Hair follicular keratinocyte (primary cell): ENCODE measurements around the gene PDE4A. TPM values are rescaled to one million over a fixed set of nuclear protein-coding genes. Genes with fewer than 3 reads are reported as not detected.

Source experiments
- total RNA-seq: library from RNA; depleted of rRNA; stranded (reverse); fragments of >200 nt; gene quantifications from 2 replicates; pipeline ENCODE4 v1.2.3, GENCODE V29; 2015

Gene PDE4A
- 0.15 and 1.3 TPM in 2 replicates for total RNA-seq

DNA sequence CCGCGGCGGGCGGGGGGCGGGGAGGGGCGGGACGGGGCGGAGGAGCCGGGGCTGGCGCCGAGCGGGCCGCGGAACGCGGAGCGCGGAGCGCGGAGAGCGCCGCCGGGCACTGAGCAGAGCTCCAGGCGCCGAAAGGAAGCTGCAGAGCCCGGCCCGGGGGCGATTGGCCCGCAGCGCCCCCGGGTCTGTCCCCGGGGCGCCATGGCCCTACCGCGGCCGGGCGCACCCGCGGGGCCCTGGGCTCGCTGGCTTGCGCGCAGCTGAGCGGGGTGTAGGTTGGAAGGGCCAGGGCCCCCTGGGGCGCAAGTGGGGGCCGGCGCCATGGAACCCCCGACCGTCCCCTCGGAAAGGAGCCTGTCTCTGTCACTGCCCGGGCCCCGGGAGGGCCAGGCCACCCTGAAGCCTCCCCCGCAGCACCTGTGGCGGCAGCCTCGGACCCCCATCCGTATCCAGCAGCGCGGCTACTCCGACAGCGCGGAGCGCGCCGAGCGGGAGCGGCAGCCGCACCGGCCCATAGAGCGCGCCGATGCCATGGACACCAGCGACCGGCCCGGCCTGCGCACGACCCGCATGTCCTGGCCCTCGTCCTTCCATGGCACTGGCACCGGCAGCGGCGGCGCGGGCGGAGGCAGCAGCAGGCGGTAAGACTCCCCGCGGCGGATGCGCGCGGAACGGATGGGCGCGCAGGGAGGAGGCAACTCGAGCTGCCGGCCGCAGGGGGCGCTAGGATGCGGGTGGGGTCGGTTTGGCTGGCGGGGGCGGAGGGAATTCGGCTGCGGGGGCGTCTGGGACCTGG is at the start of gene PDE4A:
PDE4A (plus strand) TSS at position 95 of the 796 bp plus-strand sequence; CDS start at position 322, 227 bp downstream.

DNA sequence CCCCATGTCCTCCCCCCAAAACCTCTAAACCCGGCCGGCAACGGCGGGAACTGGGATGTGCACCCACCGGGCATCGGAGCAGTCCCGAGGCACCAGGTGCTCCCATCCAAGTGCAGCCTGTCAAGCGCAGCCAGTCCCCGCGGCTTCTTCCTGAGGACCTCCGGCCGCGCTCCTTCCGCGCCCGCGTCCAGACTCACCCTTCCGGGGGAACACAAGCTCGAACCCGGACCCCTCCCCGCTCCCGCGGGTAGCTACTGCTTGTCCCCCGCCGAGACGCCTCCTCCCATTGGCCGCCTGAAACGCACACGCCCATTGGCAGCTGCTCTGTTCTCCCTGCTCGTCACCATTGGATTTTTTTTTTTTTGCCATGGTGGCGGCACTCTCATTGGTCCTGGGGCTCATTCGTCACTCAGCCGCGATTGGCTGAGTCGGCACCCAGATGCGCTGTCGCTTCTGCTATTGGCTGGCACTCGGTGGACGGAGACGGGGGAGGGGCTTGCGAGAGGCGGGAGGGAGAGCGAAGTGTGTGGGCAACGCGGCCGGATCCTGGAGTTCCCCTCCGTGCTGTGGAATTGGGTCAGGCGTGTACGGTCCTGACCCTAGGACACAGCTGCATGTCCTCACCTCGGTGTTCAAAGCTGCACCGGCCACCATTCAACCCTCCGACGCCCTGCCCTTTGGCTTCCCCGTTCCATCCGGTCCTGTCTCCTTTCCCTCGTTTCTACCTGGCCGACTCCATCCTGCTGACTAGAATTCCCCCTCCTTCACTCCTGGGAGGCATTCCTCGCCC is 39.8 kb upstream of the PDE4A start, which contains the start of gene TYK2:
TYK2 (minus strand) TSS at position 260 of the 790 bp plus-strand sequence. CDS start 2,166 bp downstream, outside the sequence.

DNA sequence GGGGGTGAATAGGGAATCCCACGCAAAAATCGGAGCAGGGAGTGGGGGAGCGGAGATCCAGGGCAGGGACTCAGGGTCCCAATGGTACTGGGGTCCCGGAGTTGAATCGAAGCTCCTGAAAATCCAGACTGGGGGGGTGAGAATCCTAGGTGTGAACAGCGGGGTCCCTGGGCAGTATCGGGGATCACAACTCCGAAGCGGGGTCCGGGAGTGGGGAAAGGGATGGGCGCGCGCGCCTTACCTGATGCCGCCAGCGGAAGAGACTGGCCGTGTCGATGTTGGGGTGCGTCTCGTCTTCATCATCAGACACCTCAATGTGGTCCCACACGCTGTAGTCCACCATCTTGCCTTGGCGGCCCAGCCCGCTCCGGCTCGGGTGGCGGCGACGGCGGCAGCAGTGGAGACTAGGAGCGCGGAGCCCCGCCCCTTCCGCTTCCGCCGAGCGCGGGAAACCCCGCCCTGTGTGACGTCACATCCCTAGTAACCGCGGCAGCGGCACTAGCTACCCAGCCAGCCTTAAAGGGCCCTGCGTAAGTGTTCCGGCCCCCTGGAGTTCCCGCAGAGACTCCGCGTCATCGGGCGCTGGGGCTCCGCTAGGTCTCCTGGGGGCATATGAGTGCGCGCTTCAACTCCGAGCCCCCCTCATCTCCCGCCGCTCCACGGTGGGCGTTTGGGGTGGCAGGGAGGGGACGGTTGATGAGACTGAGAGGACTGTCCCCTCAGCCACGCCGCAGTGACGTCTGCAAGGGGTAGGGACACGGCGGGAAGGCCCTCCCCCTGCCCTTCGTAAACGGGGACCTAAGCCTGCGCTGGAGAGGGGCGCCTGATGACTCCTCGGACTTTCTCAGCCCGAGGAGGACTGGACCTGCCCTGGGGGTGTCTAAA is 17.0 kb upstream of the PDE4A start, which contains the start of gene CDC37:
CDC37 (minus strand) TSS at position 406 of the 885 bp plus-strand sequence; CDS start at position 343, 63 bp downstream.

DNA sequence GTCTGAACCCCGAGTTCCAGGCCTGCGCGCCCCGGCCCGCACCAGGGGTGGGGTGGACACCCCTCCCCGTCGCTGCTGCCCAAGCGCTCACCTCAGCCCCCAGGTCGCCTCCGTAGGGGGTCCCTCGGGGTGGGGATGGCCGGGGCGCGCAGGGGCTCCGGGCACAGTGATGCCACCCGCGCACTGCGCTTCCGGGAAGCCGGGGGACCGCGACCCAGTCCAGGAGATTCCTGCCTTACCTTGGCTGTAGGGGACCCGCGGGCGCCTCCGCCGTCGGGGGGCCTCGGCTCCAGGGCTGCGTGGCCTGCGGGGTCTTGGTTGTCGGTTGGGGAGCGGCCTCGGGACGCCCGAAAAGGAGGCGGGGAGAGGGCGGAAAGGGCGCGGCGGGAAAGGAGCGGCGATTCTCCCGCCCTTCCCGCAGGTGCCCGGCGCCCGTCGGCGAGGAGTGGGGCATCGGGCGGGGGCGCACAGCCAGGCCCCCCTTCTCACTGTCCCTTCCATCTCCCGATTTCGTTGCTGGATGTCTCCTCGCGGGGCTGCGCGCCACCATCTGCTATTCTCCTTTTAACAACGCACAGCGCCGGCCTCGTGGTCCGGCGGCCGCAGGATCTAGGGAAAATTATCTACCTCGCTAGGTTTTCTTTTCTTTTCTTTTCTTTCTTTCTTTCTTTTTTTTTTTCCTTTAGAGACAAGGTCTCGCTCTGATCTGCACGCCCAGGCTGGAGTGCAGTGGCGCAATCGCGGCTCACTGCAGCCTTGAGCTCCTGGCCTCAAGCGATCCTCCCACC is 82.9 kb downstream of the PDE4A start, which contains the start of gene KEAP1:
KEAP1 (minus strand) TSS at position 355 of the 788 bp plus-strand sequence. CDS start 3,323 bp downstream, outside the sequence.

DNA sequence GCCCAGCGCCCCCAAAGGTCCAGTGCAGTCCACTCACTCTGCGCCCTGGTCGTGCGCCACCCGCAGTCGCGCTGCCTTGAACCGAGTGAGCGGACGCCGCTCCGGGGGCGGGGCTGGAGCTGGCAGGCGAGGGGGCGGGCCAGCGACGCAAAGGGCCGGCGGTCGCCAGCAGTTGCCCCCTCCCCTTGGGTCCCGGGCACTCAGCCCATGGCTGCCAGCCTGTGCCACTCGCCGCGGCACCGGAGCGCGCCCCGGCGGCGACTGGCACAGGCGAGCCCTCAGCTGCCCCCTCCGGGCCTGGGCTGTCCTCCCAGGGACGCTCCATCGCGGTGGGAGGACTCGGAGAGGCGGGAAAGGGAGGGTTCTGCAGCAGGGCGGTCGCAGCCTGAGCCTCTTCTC is 97.0 kb downstream of the PDE4A start, which contains the start of gene S1PR5:
S1PR5 (minus strand) TSS at position 87 of the 399 bp plus-strand sequence. CDS start 2,436 bp downstream, outside the sequence.

Other genes starting within 250 kb of the PDE4A start
- gene DNMT1, start 225.6 kb upstream of the PDE4A start, total RNA-seq = 57.3 and 126 TPM in 2 replicates
- gene S1PR2, start 189.2 kb upstream of the PDE4A start, total RNA-seq = 4.3 and 6.2 TPM in 2 replicates
- 103 and 166 TPM in 2 replicates for gene MRPL4, start 168.3 kb upstream of the PDE4A start, total RNA-seq
- 7.3 and 17.3 TPM in 2 replicates for gene ICAM1, start 149.4 kb upstream of the PDE4A start, total RNA-seq
- 0.08 and 0.15 TPM in 2 replicates for gene ICAM4, start 133.6 kb upstream of the PDE4A start, total RNA-seq
- 1.0 and 8.8 TPM in 2 replicates for gene ICAM5, start 130.6 kb upstream of the PDE4A start, total RNA-seq
- gene ZGLP1, start 110.7 kb upstream of the PDE4A start, total RNA-seq = 1.5 and 1.6 TPM in 2 replicates
- gene FDX2, start 104.5 kb upstream of the PDE4A start, total RNA-seq = 21.6 and 34.8 TPM in 2 replicates
- gene RAVER1, start 87.0 kb upstream of the PDE4A start, total RNA-seq = 17.8 and 20.3 TPM in 2 replicates
- gene ICAM3, start 80.9 kb upstream of the PDE4A start, total RNA-seq = 1.6 and 5.7 TPM in 2 replicates
- gene TYK2, start 40.0 kb upstream of the PDE4A start, total RNA-seq = 63.7 and 74.0 TPM in 2 replicates
- 172 and 200 TPM in 2 replicates for gene CDC37, start 17.0 kb upstream of the PDE4A start, total RNA-seq
- 50.0 and 61.7 TPM in 2 replicates for gene KEAP1, start 82.8 kb downstream of the PDE4A start, total RNA-seq
- 22.5 and 27.2 TPM in 2 replicates for gene S1PR5, start 96.9 kb downstream of the PDE4A start, total RNA-seq
- gene ATG4D, start 123.4 kb downstream of the PDE4A start, total RNA-seq = 27.9 and 33.9 TPM in 2 replicates
- gene KRI1, start 145.5 kb downstream of the PDE4A start, total RNA-seq = 11.6 and 17.7 TPM in 2 replicates
- gene CDKN2D, start 148.4 kb downstream of the PDE4A start, total RNA-seq = 5.1 and 5.9 TPM in 2 replicates
- 78.9 and 111 TPM in 2 replicates for gene AP1M2, start 166.8 kb downstream of the PDE4A start, total RNA-seq
- 18.8 and 43.9 TPM in 2 replicates for gene SLC44A2, start 205.0 kb downstream of the PDE4A start, total RNA-seq
- gene ILF3, start 233.8 kb downstream of the PDE4A start, total RNA-seq = 73.8 and 120 TPM in 2 replicates